DND-41 (cell line): ENCODE measurements around the gene TRIP4.

ENCODE experiments used
- EZH2 ChIP-seq: IDR thresholded peaks from 3 replicates; pipeline ENCODE4 v1.6.1; 2012; ENCODE audit warnings: borderline replicate concordance, low read depth, mild to moderate bottlenecking, moderate library complexity, low read length, inconsistent platforms; ENCODE audit not compliant: severe bottlenecking
- TF ChIP-seq, protein P1 (sequence below): IDR thresholded peaks from 2 replicates; pipeline ENCODE4 v1.5.1; 2012; ENCODE audit warnings: borderline replicate concordance, low read length, moderate library complexity, mild to moderate bottlenecking; ENCODE audit not compliant: poor library complexity, severe bottlenecking; ENCODE audit errors: extremely low read depth

DNA sequence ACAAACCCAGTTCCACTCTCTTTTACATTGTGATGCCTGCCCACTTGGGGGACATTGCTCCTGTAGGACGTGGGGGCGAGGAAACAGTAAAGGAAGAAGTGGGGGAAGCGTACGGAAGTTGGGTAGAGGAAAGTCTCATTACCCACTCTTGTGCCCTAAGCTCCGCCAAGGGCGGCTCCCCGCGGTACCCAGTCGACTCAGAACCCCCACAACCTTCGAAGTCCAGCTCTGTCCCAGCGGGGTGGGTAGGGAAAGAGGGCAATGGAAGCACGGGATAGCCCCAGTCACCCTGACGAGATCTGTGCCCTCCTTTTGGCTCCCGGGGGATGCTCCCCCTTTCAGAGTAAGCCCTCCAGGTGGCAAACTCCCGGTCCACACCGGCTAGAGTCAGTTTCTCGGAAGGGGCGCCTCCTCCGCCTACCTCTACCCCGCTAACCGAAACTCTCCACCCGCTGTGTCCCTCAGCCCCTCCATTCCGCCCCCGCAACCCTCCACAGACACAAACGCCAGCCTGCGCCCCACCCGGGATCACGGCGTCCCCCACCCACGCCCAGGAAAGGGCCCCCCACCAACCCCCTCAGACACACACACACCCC, 32.2 kb upstream of the TRIP4 start:
- TF ChIP-seq, protein P1, sequence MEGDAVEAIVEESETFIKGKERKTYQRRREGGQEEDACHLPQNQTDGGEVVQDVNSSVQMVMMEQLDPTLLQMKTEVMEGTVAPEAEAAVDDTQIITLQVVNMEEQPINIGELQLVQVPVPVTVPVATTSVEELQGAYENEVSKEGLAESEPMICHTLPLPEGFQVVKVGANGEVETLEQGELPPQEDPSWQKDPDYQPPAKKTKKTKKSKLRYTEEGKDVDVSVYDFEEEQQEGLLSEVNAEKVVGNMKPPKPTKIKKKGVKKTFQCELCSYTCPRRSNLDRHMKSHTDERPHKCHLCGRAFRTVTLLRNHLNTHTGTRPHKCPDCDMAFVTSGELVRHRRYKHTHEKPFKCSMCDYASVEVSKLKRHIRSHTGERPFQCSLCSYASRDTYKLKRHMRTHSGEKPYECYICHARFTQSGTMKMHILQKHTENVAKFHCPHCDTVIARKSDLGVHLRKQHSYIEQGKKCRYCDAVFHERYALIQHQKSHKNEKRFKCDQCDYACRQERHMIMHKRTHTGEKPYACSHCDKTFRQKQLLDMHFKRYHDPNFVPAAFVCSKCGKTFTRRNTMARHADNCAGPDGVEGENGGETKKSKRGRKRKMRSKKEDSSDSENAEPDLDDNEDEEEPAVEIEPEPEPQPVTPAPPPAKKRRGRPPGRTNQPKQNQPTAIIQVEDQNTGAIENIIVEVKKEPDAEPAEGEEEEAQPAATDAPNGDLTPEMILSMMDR: no peak
- no peak for TF ChIP-seq EZH2
